IPS-20b (cell line): Measurements from ENCODE around the gene CSF2RB.
"Not testable (repeated sequence)": the region's sequence is repeated elsewhere in the genome, so short reads cannot be mapped to it uniquely, and the experiment has no call there.

Source experiments
- H3K27ac ChIP-seq: one replicate; pipeline ENCODE4 v1.5.1; 2013; ENCODE audit warnings: low read length
- H3K27me3 ChIP-seq: 2 replicates; pipeline ENCODE4 v1.6.1; 2013; ENCODE audit warnings: mild to moderate bottlenecking, low read length, inconsistent platforms; ENCODE audit not compliant: insufficient read depth
- H3K36me3 ChIP-seq: 2 replicates; pipeline ENCODE4 v1.6.1; 2013; ENCODE audit warnings: low read depth, mild to moderate bottlenecking, inconsistent platforms, low read length, moderate library complexity; ENCODE audit not compliant: insufficient read depth
- H3K4me1 ChIP-seq: 2 replicates; pipeline ENCODE4 v1.6.1; 2013; ENCODE audit warnings: mild to moderate bottlenecking, control low read depth, inconsistent platforms, low read length, moderate library complexity; ENCODE audit not compliant: insufficient read depth
- H3K4me3 ChIP-seq: 2 replicates; pipeline ENCODE4 v1.5.1; 2013; ENCODE audit warnings: mild to moderate bottlenecking, low read length, inconsistent platforms
- H3K9ac ChIP-seq: 2 replicates; pipeline ENCODE4 v1.6.1; 2013; ENCODE audit warnings: low read depth, mild to moderate bottlenecking, inconsistent platforms, low read length, moderate library complexity
- H3K9me3 ChIP-seq: 2 replicates; pipeline ENCODE4 v1.6.1; 2013; ENCODE audit warnings: mild to moderate bottlenecking, low read depth, low read length, inconsistent platforms; ENCODE audit not compliant: insufficient read depth

CSF2RB gene

DNA sequence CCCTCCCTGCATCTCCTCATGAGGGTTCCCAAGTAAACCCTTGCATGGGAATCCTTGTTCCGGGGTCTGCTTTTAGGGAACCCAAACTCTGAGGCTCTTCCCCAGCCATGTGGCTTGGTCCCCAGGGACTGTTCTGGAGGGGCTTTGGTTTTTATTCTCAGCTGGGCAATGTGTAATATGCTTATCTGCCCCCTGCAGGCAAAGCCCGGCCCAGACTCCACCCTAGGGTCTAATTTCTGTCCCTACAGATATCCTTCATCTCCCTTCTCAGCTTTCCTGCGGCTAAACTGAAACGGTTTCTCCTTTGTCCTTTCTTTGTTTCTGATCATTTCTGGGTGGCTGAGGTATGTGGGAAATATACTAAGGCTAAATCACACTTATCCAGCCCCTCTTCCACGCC is 68.7 kb downstream of the CSF2RB start:
- peaks cover 11% of the 10 kb centered on the region for H3K9me3 ChIP-seq
- no peak overlapping the region for H3K4me3 ChIP-seq
- peaks cover 2% of the 10 kb centered on the region; the same call in 1 of the 2 replicates for H3K27me3 ChIP-seq
- H3K4me1 ChIP-seq = no peaks in the 10 kb centered on the region
- H3K36me3 ChIP-seq = no peaks in the 10 kb centered on the region
- H3K27ac ChIP-seq = no peak overlapping the region
- no peak overlapping the region for H3K9ac ChIP-seq

DNA sequence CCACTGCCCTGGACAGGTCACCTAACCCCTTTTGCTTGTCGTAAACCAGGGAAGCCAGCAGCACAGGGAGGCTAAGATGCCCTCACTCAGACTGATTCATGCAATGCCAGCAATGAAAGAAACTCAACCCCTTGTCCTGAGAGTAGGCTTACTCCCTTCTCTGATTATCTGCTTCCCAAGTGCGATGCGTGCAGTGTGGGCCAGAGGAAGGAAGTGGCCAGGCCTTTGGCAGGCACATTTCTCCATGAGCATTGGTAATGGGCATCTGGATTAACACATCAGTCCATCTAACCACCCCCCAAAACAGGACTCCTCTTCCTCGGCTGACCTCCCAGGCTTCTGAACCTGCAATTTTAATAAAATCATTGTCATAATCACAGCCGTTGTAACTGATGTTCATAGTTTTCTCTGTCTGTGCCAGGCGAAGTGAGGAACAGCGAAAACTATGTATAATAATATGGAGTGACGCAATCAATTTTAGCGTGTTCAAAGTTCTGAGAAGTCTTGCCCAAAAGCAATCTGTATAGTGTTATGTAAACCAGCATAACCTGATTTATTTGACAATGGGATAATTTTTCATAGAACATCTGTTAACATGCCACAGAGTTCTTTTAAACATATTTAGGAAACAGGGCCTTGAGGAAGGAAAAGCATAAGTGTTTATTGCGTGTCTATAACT is 71.9 kb downstream of the CSF2RB start:
- Histone ChIP-seq H3K4me1 (no peaks in the 10 kb centered on the region), H3K27ac (no peak overlapping the region), H3K27me3 (peaks cover 3% of the 10 kb centered on the region; the same call in 1 of the 2 replicates)

DNA sequence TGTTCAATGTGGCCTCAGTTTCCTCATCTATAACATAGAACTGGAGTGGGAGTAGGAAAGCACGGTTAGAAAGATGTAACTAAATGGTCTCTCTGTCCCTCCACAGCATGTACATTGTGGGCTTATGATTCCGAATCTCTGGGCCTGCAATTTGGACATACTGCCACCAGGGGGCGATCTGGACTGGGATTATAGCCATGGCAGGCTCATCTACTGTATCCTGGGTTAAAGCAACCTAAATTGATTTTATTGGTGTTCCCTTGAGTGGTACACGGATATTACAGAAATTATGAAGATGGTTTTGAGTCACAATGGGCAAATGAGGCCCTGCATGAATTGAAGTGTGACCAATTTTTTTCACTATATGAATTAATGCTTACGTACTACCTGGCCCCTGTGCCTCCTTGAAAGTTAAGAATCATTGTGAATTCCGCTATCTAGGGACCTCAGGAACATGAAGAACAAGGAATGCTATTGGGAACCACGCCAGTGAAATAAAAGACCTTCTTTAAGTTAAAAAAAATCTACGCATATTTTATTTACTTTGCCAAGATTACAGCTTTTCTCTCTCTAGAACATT is 72.9 kb downstream of the CSF2RB start:
- Histone ChIP-seq H3K4me1 (no peaks in the 10 kb centered on the region), H3K4me3 (no peak overlapping the region), H3K27me3 (peaks cover 3% of the 10 kb centered on the region; the same call in 1 of the 2 replicates), H3K27ac (no peak overlapping the region), H3K36me3 (no peaks in the 10 kb centered on the region), H3K9me3 (peaks cover 11% of the 10 kb centered on the region), H3K9ac (no peak overlapping the region)

More for the DNA sequence above, 71.9 kb downstream of the CSF2RB start:
- H3K9me3 ChIP-seq = peaks cover 11% of the 10 kb centered on the region
- no peaks in the 10 kb centered on the region for H3K36me3 ChIP-seq
- no peak overlapping the region for H3K4me3 ChIP-seq
- H3K9ac ChIP-seq = no peak overlapping the region

DNA sequence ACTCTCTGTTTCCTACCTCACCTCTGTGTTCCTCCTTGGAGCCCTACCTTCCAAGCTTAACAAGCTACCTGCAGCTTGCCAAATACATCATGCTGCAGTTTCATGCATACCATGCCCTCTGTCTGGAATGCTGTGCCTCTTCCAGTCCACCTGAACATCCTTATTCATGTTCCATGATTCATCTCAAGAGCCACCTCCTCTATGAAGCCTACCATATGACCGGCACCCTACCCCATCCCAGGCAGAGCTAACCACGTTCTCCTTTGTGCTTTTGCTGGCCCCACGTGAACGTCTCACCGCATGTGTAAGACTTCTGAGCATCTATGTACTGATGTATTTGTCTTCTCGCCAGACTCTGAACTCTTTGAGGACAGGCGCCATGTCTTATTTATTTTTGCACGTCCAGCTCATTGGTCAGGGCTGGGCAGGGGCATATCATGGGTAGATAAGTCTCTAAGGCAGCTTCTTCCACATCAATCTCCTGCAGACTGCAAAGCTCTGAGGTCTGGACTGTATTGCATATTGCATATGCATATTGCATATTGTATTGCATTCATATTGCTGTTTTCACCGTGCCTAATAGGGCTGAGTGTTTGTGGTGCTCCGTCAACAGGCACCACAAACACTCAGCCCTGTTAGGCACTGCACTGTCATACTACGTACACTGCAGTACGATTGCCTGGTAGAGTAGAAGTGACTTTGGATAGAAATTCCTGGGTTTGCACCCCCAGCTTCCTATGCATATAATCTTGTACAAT is 74.8 kb downstream of the CSF2RB start:
- H3K4me1 ChIP-seq = no peaks in the 10 kb centered on the region
- H3K27me3 ChIP-seq = 0 out of 2 replicates have a peak, but pooled peaks cover 3% of the 10 kb centered on the region
- no peaks in the 10 kb centered on the region for H3K36me3 ChIP-seq
- H3K9ac ChIP-seq = no peak overlapping the region
- H3K27ac ChIP-seq = no peak overlapping the region
- no peak overlapping the region for H3K4me3 ChIP-seq
- H3K9me3 ChIP-seq = peaks cover 11% of the 10 kb centered on the region

- not testable (repeated sequence) for H3K27me3 ChIP-seq, H3K4me3 ChIP-seq, H3K27ac ChIP-seq, H3K4me1 ChIP-seq, H3K36me3 ChIP-seq, H3K9ac ChIP-seq
- peaks cover 11% of the 10 kb centered on the region for H3K9me3 ChIP-seq
These were observed 75.6 kb downstream of the CSF2RB start for GRCh38 chr22:36989012-36989411.
